ENCODE results near the gene WDR64. TPM values are rescaled to one million over a fixed set of nuclear protein-coding genes. Genes with fewer than 3 reads are reported as not detected.

Gene WDR64
- total RNA-seq, 4 donors from 2014 or later, result not detected

DNA sequence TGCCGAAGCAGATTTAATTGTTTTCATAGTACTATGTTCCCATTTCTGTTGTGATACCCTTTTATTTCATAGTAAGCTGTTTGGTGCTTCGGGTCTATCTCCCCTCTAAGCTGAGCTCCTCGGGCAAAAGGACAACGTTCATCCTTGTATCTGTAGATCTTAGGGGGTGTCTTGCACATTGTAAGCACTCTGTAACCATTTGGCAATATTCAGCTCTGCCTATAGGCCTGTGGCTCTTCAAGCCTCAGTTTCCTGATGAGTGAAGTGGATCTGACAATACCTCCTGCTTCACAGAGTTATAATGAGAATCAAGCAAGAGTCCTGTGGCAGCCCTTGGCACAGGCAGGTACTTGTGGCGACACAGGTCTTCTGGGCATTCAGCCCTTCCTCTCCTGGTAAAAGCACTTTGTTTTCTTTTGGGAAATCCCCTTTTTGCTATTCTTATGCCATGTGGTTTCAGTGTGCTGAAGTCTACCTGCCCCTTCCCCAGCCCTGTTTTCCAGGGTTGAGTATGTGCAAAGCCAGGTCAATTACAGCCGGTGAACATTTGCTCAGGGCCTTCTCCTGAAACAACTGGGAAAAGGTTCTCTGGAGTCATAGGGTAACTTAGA, 187.4 kb downstream of the WDR64 start:
- ATAC-seq (ENCODE audit: low FRiP score), result no peak
- no peak for DNase-seq (ENCODE audit: low spot score)
- TF ChIP-seq, protein P1, sequence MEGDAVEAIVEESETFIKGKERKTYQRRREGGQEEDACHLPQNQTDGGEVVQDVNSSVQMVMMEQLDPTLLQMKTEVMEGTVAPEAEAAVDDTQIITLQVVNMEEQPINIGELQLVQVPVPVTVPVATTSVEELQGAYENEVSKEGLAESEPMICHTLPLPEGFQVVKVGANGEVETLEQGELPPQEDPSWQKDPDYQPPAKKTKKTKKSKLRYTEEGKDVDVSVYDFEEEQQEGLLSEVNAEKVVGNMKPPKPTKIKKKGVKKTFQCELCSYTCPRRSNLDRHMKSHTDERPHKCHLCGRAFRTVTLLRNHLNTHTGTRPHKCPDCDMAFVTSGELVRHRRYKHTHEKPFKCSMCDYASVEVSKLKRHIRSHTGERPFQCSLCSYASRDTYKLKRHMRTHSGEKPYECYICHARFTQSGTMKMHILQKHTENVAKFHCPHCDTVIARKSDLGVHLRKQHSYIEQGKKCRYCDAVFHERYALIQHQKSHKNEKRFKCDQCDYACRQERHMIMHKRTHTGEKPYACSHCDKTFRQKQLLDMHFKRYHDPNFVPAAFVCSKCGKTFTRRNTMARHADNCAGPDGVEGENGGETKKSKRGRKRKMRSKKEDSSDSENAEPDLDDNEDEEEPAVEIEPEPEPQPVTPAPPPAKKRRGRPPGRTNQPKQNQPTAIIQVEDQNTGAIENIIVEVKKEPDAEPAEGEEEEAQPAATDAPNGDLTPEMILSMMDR (IDR thresholded peaks at IDR 0.05), result no peak

- no peak for ATAC-seq (ENCODE audit: low FRiP score)
- no peak for DNase-seq (ENCODE audit: low spot score)
- TF ChIP-seq, protein P1 (IDR thresholded peaks at IDR 0.05), result no peak
Measured at GRCh38 chr1:241840164-241840563, 188.1 kb downstream of the WDR64 start.

DNA sequence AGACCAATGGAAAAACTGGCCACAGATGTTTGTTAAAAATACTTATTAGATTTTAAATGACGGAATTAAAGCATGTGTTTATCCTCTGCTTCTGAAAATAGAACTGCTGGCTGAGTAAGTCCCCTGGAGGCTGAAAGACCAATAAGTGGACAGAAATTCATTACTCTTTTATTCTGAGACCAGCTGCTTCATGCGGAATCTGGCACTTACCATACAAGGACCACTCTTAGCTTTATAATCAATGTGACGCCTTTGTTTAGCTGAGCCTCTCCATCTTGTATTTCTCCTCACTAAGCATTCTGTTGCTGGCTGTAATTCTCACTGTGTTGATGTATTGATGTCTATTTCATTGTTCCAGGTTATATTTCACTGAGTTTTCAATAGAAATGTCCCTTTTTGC, 189.6 kb downstream of the WDR64 start:
- TF ChIP-seq, protein P1 (IDR thresholded peaks at IDR 0.05), result no peak
- no peak for ATAC-seq (ENCODE audit: low FRiP score)
- no peak for DNase-seq (ENCODE audit: low spot score)

- TF ChIP-seq, protein P1 (IDR thresholded peaks at IDR 0.05), result no peak
- ATAC-seq (ENCODE audit: low FRiP score), result no peak
- DNase-seq (ENCODE audit: low spot score), result no peak
Measured at GRCh38 chr1:241842565-241842964, 190.5 kb downstream of the WDR64 start.

- TF ChIP-seq, protein P1 (IDR thresholded peaks at IDR 0.05), result no peak
- ATAC-seq (ENCODE audit: low FRiP score), result no peak
- DNase-seq (ENCODE audit: low spot score), result no peak
Measured at GRCh38 chr1:241844593-241844992, 192.5 kb downstream of the WDR64 start.

GRCh38 chr1:241846375-241846774, 194.3 kb downstream of the WDR64 start:
- TF ChIP-seq, protein P1 (IDR thresholded peaks at IDR 0.05), result no peak
- ATAC-seq (ENCODE audit: low FRiP score), result no peak
- DNase-seq (ENCODE audit: low spot score), result no peak

DNA sequence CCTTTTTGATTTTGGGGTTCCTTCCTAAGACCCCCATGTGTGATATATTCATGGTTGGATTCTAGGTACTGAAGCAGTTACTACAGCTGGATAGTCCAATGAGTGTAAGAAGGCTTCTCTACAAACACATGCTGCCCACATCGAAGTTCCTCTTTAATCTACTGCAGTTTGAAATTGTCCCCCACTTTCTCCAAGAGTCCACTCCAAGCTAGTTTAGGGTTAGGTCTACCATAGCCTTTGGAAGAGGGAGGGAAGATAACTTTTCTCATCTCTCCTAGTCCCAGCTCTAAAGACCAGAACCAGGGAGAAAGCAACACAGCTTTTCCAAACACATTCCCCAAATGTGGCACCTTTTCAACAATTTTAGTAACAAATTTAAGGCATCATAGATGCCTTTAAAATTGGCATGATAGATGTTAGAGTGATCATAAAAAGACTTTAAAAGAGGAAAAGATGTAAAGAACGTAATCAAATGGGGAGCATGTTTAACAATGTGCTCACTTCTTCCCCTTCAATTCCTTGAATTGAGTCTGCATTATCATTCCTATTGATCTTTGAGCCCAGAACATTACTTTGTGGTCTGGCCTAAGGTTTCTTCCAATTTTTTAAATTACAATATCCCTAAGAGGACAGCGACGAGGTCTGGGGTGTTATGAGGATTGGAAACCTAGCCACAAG, 194.9 kb downstream of the WDR64 start:
- TF ChIP-seq, protein P1 (IDR thresholded peaks at IDR 0.05), result no peak
- DNase-seq (ENCODE audit: low spot score) (no peak), ATAC-seq (ENCODE audit: low FRiP score) (no peak)
